Measurements from ENCODE around the gene YBEY. TPM values are rescaled to one million over a fixed set of nuclear protein-coding genes. Genes with fewer than 3 reads are reported as not detected.

YBEY gene
- total and polyA plus RNA-seq, 4 donors: 7.7 to 16.7 (median 13.5) TPM

GRCh38 chr21:46340998-46341397, 54.9 kb downstream of the YBEY start:
- H3K4me3 ChIP-seq (ENCODE audit: low read length in 2 of 2): no peak overlapping the region
- DNase-seq: peak; percentile 19 to 35
- H3K4me1 ChIP-seq (ENCODE audit: control insufficient read depth in 1 of 2, insufficient read depth in 2 of 2, low read length in 2 of 2): no peaks in the 10 kb centered on the region
- ATAC-seq (ENCODE audit: low FRiP score): no peak
- H3K36me3 ChIP-seq (ENCODE audit: control insufficient read depth in 1 of 2, insufficient read depth in 2 of 2, low read length in 1 of 2): peaks cover 0 to 6% of the 10 kb centered on the region in 2 donors
- no peak overlapping the region for H3K27ac ChIP-seq (ENCODE audit: low read depth in 1 of 2, low read length in 2 of 2)
- WGBS, 2 donors: 74 to 76% methylated on average over 8 of the region's 8 CpGs
- no peaks in the 10 kb centered on the region for H3K9me3 ChIP-seq (ENCODE audit: control insufficient read depth, low read length)
- no peaks in the 10 kb centered on the region for H3K27me3 ChIP-seq (ENCODE audit: control insufficient read depth in 1 of 2, insufficient read depth in 2 of 2, low read length in 1 of 2)
- intact Hi-C loops (cut with DNase I): no loop called here

DNA sequence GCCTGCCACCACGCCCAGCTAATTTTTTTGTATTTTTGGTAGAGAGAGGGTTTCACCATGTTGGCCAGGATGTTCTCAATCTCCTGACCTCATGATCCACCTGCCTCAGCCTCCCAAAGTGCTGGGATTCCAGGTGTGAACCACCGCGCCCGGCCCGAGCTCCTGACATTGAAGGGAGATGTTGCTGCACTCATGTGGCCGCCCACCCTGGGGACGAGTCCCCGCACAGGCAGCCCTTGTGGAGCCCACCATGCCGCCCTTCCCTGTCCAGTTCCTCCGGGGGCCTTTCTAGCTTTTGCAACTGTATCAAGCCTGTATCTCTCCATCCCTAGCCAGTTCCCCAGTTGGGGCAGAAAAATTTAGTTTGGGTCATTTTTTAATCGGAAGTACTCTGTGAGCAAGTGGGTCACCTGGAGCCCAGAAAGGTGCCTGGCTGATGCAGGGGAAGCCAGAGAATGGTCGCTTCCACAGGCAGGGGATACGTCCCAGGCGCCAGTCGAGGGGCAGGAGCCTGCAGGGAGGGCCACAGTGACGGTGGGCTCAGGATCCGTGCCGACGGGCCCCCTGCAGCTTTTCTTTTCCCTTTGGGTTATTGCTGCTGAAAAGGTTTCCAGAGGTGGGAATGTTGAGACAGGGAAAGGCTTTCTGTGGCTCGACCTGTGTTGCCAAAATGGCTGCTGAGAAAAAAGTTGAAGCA, 58.2 kb downstream of the YBEY start:
- ATAC-seq (ENCODE audit: low FRiP score): no peak
- peak; percentile 38 to 71 for DNase-seq
- WGBS, 2 donors: 96 to 98% methylated on average over 20 of the region's 20 CpGs
- intact Hi-C loops (cut with DNase I): no loop called here
- Histone ChIP-seq H3K4me1 (ENCODE audit: control insufficient read depth in 1 of 2, insufficient read depth in 2 of 2, low read length in 2 of 2) (no peaks in the 10 kb centered on the region), H3K9me3 (ENCODE audit: control insufficient read depth, low read length) (no peaks in the 10 kb centered on the region), H3K4me3 (ENCODE audit: low read length in 2 of 2) (no peak overlapping the region), H3K36me3 (ENCODE audit: control insufficient read depth in 1 of 2, insufficient read depth in 2 of 2, low read length in 1 of 2) (peaks cover 0 to 12% of the 10 kb centered on the region in 2 donors), H3K27me3 (ENCODE audit: control insufficient read depth in 1 of 2, insufficient read depth in 2 of 2, low read length in 1 of 2) (no peaks in the 10 kb centered on the region), H3K27ac (ENCODE audit: low read depth in 1 of 2, low read length in 2 of 2) (no peak overlapping the region)

DNA sequence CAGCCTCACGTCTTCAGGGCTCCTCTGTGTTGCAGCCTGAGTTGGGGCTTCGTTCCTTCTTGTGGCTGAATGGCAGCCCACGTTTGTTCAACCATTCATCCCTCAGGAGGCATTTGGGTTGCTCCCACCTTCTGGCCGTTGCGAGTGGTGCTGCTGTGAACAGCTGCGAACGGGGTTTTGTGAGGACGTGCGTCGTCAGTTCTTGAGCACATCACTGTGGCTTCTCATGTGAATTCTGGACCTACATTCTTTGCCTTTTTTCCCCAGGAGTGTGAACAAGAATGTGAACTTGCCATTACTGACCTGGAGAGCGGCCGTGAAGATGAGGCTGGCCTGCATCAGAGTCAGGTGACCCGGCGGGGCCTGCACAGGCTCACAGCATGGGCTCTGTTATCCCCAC, 59.7 kb downstream of the YBEY start:
- Histone ChIP-seq H3K36me3 (ENCODE audit: control insufficient read depth in 1 of 2, insufficient read depth in 2 of 2, low read length in 1 of 2) (peaks cover 0 to 13% of the 10 kb centered on the region in 2 donors), H3K27ac (ENCODE audit: low read depth in 1 of 2, low read length in 2 of 2) (no peak overlapping the region), H3K4me1 (ENCODE audit: control insufficient read depth in 1 of 2, insufficient read depth in 2 of 2, low read length in 2 of 2) (no peaks in the 10 kb centered on the region), H3K27me3 (ENCODE audit: control insufficient read depth in 1 of 2, insufficient read depth in 2 of 2, low read length in 1 of 2) (no peaks in the 10 kb centered on the region), H3K9me3 (ENCODE audit: control insufficient read depth, low read length) (no peaks in the 10 kb centered on the region), H3K4me3 (ENCODE audit: low read length in 2 of 2) (no peak overlapping the region)
- ATAC-seq (ENCODE audit: low FRiP score) (no peak), DNase-seq (peak in 1 of 2 donors; percentile 52)
- 89 to 92% methylated on average over 14 of the region's 14 CpGs for WGBS, 2 donors
- intact Hi-C loops (cut with DNase I): no loop called here

DNA sequence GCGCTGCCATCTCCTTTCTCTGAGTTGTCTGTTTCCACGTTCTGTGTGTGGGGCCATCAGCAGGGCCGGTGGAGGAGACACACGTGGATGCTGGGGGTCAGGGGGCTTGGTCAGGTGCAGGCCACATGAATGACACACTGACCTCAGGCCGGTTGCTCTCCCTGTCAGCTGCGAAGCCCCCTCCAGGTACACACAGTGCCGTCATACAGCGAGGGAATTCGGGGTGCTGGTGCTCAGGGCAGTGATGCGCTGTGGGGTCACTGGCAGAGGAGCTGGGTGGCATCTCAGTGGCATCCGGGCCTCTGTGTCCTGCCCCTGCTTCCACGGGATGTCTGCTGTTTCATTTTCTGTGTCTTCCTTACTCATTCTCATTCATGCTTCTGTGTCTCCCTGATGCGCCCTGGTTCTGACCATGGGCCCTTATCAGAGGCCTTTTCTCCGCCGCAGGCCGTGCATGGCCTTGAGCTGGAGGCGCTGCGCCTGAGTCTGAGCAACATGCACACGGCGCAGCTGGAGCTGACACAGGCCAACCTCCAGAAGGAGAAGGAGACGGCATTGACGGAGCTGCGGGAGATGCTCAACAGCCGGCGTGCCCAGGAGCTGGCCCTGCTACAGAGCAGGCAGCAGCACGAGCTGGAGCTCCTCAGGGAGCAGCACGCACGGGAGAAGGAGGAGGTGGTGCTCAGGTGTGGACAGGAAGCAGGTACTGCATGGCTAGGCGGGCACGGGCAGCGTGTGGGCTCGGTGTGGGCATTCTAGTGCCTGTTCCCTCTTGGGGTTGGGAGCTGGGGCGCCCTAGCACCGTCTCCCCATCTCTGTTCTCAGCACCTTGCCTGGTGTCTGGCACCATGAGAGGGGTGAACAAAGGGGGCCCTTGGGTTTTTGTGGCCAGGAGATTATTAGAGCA, 60.4 kb downstream of the YBEY start:
- Histone ChIP-seq H3K36me3 (ENCODE audit: control insufficient read depth in 1 of 2, insufficient read depth in 2 of 2, low read length in 1 of 2) (peaks cover 0 to 13% of the 10 kb centered on the region in 2 donors), H3K4me3 (ENCODE audit: low read length in 2 of 2) (no peak overlapping the region), H3K4me1 (ENCODE audit: control insufficient read depth in 1 of 2, insufficient read depth in 2 of 2, low read length in 2 of 2) (no peaks in the 10 kb centered on the region), H3K9me3 (ENCODE audit: control insufficient read depth, low read length) (no peaks in the 10 kb centered on the region), H3K27me3 (ENCODE audit: control insufficient read depth in 1 of 2, insufficient read depth in 2 of 2, low read length in 1 of 2) (no peaks in the 10 kb centered on the region), H3K27ac (ENCODE audit: low read depth in 1 of 2, low read length in 2 of 2) (no peak overlapping the region)
- intact Hi-C loops (cut with DNase I): no loop called here
- 93 to 94% methylated on average over 32 to 34 of the region's 34 CpGs for WGBS, 2 donors
- DNase-seq (peak; percentile 33 to 66), ATAC-seq (ENCODE audit: low FRiP score) (peak; percentile 58)

- Histone ChIP-seq H3K36me3 (ENCODE audit: control insufficient read depth in 1 of 2, insufficient read depth in 2 of 2, low read length in 1 of 2) (peaks cover 0 to 13% of the 10 kb centered on the region in 2 donors), H3K27me3 (ENCODE audit: control insufficient read depth in 1 of 2, insufficient read depth in 2 of 2, low read length in 1 of 2) (no peaks in the 10 kb centered on the region), H3K9me3 (ENCODE audit: control insufficient read depth, low read length) (no peaks in the 10 kb centered on the region), H3K4me1 (ENCODE audit: control insufficient read depth in 1 of 2, insufficient read depth in 2 of 2, low read length in 2 of 2) (no peaks in the 10 kb centered on the region), H3K27ac (ENCODE audit: low read depth in 1 of 2, low read length in 2 of 2) (no peak overlapping the region), H3K4me3 (ENCODE audit: low read length in 2 of 2) (no peak overlapping the region)
- ATAC-seq (ENCODE audit: low FRiP score) (no peak), DNase-seq (peak; percentile 6 to 32)
- 69 to 76% methylated on average over 10 of the region's 10 CpGs for WGBS, 2 donors
- intact Hi-C loops (cut with DNase I): no loop called here
Measured at GRCh38 chr21:46347203-46347550, 61.0 kb downstream of the YBEY start.

Other genes with a start within 250 kb of the YBEY start
- gene COL6A2, start 188.2 kb upstream of the YBEY start, total RNA-seq: 1,000 to 10,000 TPM; 1,386 to 1,431 TPM
- gene COL6A2, start 188.2 kb upstream of the YBEY start, polyA plus RNA-seq: 1,000 to 10,000 TPM in 1 of 2 donors, 100 to 1,000 TPM in 1; 335 to 3,611 TPM
- gene FTCD, start 130.8 kb upstream of the YBEY start, total RNA-seq: 1 to 10 TPM; 1.1 to 2.6 TPM
- 1 to 10 TPM in 1 of 2 donors, under 1 TPM in 1; 0.50 to 8.7 TPM for gene FTCD, start 130.8 kb upstream of the YBEY start, polyA plus RNA-seq
- gene SPATC1L, start 101.9 kb upstream of the YBEY start, total RNA-seq: 10 to 100 TPM in 1 of 2 donors, 1 to 10 TPM in 1; 5.2 to 12.4 TPM
- gene SPATC1L, start 101.9 kb upstream of the YBEY start, polyA plus RNA-seq: 10 to 100 TPM in 1 of 2 donors, 1 to 10 TPM in 1; 2.4 to 47.9 TPM
- gene LSS, start 57.6 kb upstream of the YBEY start, total RNA-seq: 10 to 100 TPM; 60.2 to 85.2 TPM
- 10 to 100 TPM in 1 of 2 donors, 1 to 10 TPM in 1; 9.3 to 52.0 TPM for gene LSS, start 57.6 kb upstream of the YBEY start, polyA plus RNA-seq
- 100 to 1,000 TPM in 1 of 2 donors, 10 to 100 TPM in 1; 73.0 to 111 TPM for gene MCM3AP, start 731 bp upstream of the YBEY start, total RNA-seq
- 10 to 100 TPM; 14.7 to 61.1 TPM for gene MCM3AP, start 731 bp upstream of the YBEY start, polyA plus RNA-seq
- 1 to 10 TPM in 1 of 2 donors, under 1 TPM in 1; 0.81 to 3.7 TPM for gene C21orf58, start 37.5 kb downstream of the YBEY start, total RNA-seq
- gene C21orf58, start 37.5 kb downstream of the YBEY start, polyA plus RNA-seq: 1 to 10 TPM in 1 of 2 donors, under 1 TPM in 1; 0.38 to 2.5 TPM
- 10 to 100 TPM; 30.7 to 33.0 TPM for gene PCNT, start 37.8 kb downstream of the YBEY start, total RNA-seq
- 10 to 100 TPM in 1 of 2 donors, 1 to 10 TPM in 1; 6.4 to 21.6 TPM for gene PCNT, start 37.8 kb downstream of the YBEY start, polyA plus RNA-seq
- 10 to 100 TPM; 33.5 to 61.5 TPM for gene DIP2A, start 172.5 kb downstream of the YBEY start, total RNA-seq
- 10 to 100 TPM in 1 of 2 donors, 1 to 10 TPM in 1; 5.3 to 22.6 TPM for gene DIP2A, start 172.5 kb downstream of the YBEY start, polyA plus RNA-seq